ENCODE results near the gene PHOX2A.

DNA sequence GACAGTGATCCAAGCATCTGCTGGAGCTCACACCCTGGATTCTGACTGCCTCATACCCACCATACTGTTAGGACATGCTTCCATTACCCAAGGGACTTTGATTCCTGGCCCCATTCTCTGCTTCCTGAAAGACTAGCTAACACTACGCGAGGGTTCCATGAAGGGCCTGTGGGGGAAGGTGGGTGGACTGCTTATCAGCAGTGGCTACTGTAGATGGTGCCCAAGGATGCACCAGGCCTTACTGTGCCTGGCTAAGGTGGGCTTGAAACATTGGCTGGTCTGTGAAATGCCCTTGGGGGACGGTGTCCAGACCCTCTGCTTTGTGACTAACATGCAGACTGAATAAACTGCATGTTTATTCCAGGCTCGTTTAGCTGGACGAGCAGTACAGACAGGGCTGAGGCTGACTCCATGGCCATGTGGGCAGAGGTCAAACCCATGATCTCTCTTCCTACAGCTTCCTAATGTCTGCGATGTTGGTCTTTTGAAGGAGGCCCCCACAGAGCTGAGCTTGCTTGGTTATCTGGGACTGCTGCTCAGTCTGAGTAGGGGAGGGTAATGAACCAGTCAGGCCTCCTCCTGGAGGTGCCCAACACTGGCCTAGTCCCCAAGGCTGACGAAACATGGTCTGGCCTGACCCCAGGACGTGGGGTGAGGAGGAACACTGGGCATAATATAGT lies 48.3 kb upstream of the PHOX2A start:
- TF ChIP-seq, protein P1, sequence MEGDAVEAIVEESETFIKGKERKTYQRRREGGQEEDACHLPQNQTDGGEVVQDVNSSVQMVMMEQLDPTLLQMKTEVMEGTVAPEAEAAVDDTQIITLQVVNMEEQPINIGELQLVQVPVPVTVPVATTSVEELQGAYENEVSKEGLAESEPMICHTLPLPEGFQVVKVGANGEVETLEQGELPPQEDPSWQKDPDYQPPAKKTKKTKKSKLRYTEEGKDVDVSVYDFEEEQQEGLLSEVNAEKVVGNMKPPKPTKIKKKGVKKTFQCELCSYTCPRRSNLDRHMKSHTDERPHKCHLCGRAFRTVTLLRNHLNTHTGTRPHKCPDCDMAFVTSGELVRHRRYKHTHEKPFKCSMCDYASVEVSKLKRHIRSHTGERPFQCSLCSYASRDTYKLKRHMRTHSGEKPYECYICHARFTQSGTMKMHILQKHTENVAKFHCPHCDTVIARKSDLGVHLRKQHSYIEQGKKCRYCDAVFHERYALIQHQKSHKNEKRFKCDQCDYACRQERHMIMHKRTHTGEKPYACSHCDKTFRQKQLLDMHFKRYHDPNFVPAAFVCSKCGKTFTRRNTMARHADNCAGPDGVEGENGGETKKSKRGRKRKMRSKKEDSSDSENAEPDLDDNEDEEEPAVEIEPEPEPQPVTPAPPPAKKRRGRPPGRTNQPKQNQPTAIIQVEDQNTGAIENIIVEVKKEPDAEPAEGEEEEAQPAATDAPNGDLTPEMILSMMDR (IDR thresholded peaks at IDR 0.05): no peak
- no peak for TF ChIP-seq POLR2A (IDR thresholded peaks at IDR 0.05)

Measured in Peyer's patch (tissue), 4 donors.